Stimulated activated naive CD8-positive, alpha-beta T cell treated with anti-CD3 and anti-CD28 coated beads, Interleukin-15, amount 100 ng/mL, for 72 hours (primary cell): ENCODE data around the gene ANOS1.

Source experiments
- ATAC-seq: fragments of 150-1000 bp; cut with Tn5 transposase; 2 replicates; pipeline ENCODE4 v1.10.0; 2021; ENCODE audit warnings: mild to moderate bottlenecking, moderate library complexity
- DNase-seq, 2 donors: peaks; one replicate each; pipeline ENCODE4 v3.0.0; 2021 to 2022
- H3K27ac Mint-ChIP-seq, 2 donors: one replicate each; pipeline ENCODE4 v1.8.0; 2022; ENCODE audit warnings: mild to moderate bottlenecking in 2 of 2, mixed read lengths in 2 of 2, moderate library complexity in 2 of 2
- H3K27me3 Mint-ChIP-seq: one replicate; pipeline ENCODE4 v1.8.0; 2022; ENCODE audit warnings: mixed read lengths
- H3K4me1 Mint-ChIP-seq: one replicate; pipeline ENCODE4 v1.8.0; 2022; ENCODE audit warnings: mild to moderate bottlenecking, mixed read lengths
- H3K4me3 Mint-ChIP-seq, 2 donors: one replicate each; pipeline ENCODE4 v1.8.0; 2022; ENCODE audit warnings: mild to moderate bottlenecking in 2 of 2, mixed read lengths in 2 of 2, moderate library complexity in 1 of 2
- H3K9me3 Mint-ChIP-seq, 2 donors: one replicate each; pipeline ENCODE4 v1.8.0; 2022; ENCODE audit warnings: mixed read lengths in 2 of 2

Gene ANOS1

GRCh38 chrX:8675006-8675630 lies 56.8 kb downstream of the ANOS1 start:
- Mint-ChIP-seq H3K4me3 (no peak overlapping the region), H3K9me3 (no peaks in the 10 kb centered on the region), H3K4me1 (no peaks in the 10 kb centered on the region), H3K27ac (no peak overlapping the region), H3K27me3 (no peaks in the 10 kb centered on the region)
- ATAC-seq (no peak), DNase-seq (no peak)

GRCh38 chrX:8673201-8673600 lies 58.7 kb downstream of the ANOS1 start:
- no peak for ATAC-seq
- no peaks in the 10 kb centered on the region for H3K9me3 Mint-ChIP-seq

GRCh38 chrX:8672176-8672575 lies 59.8 kb downstream of the ANOS1 start:
- no peak for DNase-seq
- H3K4me1 Mint-ChIP-seq = no peaks in the 10 kb centered on the region
- no peaks in the 10 kb centered on the region for H3K9me3 Mint-ChIP-seq
- ATAC-seq = no peak
- no peak overlapping the region for H3K27ac Mint-ChIP-seq
- no peak overlapping the region for H3K4me3 Mint-ChIP-seq
- H3K27me3 Mint-ChIP-seq = no peaks in the 10 kb centered on the region

More at GRCh38 chrX:8673201-8673600, 58.7 kb downstream of the ANOS1 start:
- Mint-ChIP-seq H3K4me1 (no peaks in the 10 kb centered on the region), H3K27me3 (no peaks in the 10 kb centered on the region), H3K27ac (no peak overlapping the region), H3K4me3 (no peak overlapping the region)
- no peak for DNase-seq

GRCh38 chrX:8668813-8669212 lies 63.1 kb downstream of the ANOS1 start:
- no peak overlapping the region for H3K4me3 Mint-ChIP-seq
- no peak overlapping the region for H3K27ac Mint-ChIP-seq
- H3K9me3 Mint-ChIP-seq = no peaks in the 10 kb centered on the region
- ATAC-seq (no peak), DNase-seq (no peak)
- H3K27me3 Mint-ChIP-seq = no peaks in the 10 kb centered on the region
- no peaks in the 10 kb centered on the region for H3K4me1 Mint-ChIP-seq

GRCh38 chrX:8663325-8663724 lies 68.6 kb downstream of the ANOS1 start:
- H3K27ac Mint-ChIP-seq = no peak overlapping the region
- DNase-seq = no peak
- H3K4me1 Mint-ChIP-seq = no peaks in the 10 kb centered on the region
- H3K27me3 Mint-ChIP-seq = no peaks in the 10 kb centered on the region
- H3K4me3 Mint-ChIP-seq = no peak overlapping the region
- no peak for ATAC-seq
- no peaks in the 10 kb centered on the region for H3K9me3 Mint-ChIP-seq

GRCh38 chrX:8657883-8658282 lies 74.1 kb downstream of the ANOS1 start:
- ATAC-seq (no peak), DNase-seq (no peak)
- Mint-ChIP-seq H3K9me3 (no peaks in the 10 kb centered on the region), H3K27me3 (no peaks in the 10 kb centered on the region), H3K27ac (no peak overlapping the region), H3K4me3 (no peak overlapping the region), H3K4me1 (no peaks in the 10 kb centered on the region)

- Mint-ChIP-seq H3K9me3 (no peaks in the 10 kb centered on the region), H3K27ac (no peak overlapping the region), H3K27me3 (no peaks in the 10 kb centered on the region), H3K4me3 (no peak overlapping the region), H3K4me1 (no peaks in the 10 kb centered on the region)
- no peak for DNase-seq
- no peak for ATAC-seq
Measured at GRCh38 chrX:8653956-8654355, 78.0 kb downstream of the ANOS1 start.

GRCh38 chrX:8649969-8650368 lies 82.0 kb downstream of the ANOS1 start:
- no peaks in the 10 kb centered on the region for H3K27me3 Mint-ChIP-seq
- ATAC-seq (no peak), DNase-seq (no peak)
- no peaks in the 10 kb centered on the region for H3K4me1 Mint-ChIP-seq
- no peak overlapping the region for H3K4me3 Mint-ChIP-seq
- H3K9me3 Mint-ChIP-seq = no peaks in the 10 kb centered on the region
- no peak overlapping the region for H3K27ac Mint-ChIP-seq

GRCh38 chrX:8647176-8647575 lies 84.8 kb downstream of the ANOS1 start:
- Mint-ChIP-seq H3K9me3 (no peaks in the 10 kb centered on the region), H3K4me3 (no peak overlapping the region), H3K27me3 (no peaks in the 10 kb centered on the region), H3K27ac (no peak overlapping the region), H3K4me1 (no peaks in the 10 kb centered on the region)
- ATAC-seq (no peak), DNase-seq (no peak)

- H3K4me3 Mint-ChIP-seq = no peak overlapping the region
- ATAC-seq (no peak), DNase-seq (no peak)
- H3K27me3 Mint-ChIP-seq = no peaks in the 10 kb centered on the region
- H3K9me3 Mint-ChIP-seq = no peaks in the 10 kb centered on the region
- no peaks in the 10 kb centered on the region for H3K4me1 Mint-ChIP-seq
- H3K27ac Mint-ChIP-seq = no peak overlapping the region
Measured at GRCh38 chrX:8639949-8640475, 91.9 kb downstream of the ANOS1 start.

GRCh38 chrX:8636497-8636896 lies 95.4 kb downstream of the ANOS1 start:
- no peaks in the 10 kb centered on the region for H3K9me3 Mint-ChIP-seq
- DNase-seq (no peak), ATAC-seq (no peak)
- no peak overlapping the region for H3K27ac Mint-ChIP-seq
- no peak overlapping the region for H3K4me3 Mint-ChIP-seq
- no peaks in the 10 kb centered on the region for H3K27me3 Mint-ChIP-seq
- H3K4me1 Mint-ChIP-seq = no peaks in the 10 kb centered on the region

- DNase-seq (no peak), ATAC-seq (no peak)
- H3K9me3 Mint-ChIP-seq = no peaks in the 10 kb centered on the region
- no peak overlapping the region for H3K27ac Mint-ChIP-seq
- H3K4me1 Mint-ChIP-seq = no peaks in the 10 kb centered on the region
- H3K4me3 Mint-ChIP-seq = no peak overlapping the region
- H3K27me3 Mint-ChIP-seq = no peaks in the 10 kb centered on the region
Measured at GRCh38 chrX:8635812-8636211, 96.1 kb downstream of the ANOS1 start.

- no peaks in the 10 kb centered on the region for H3K27me3 Mint-ChIP-seq
- H3K9me3 Mint-ChIP-seq = no peaks in the 10 kb centered on the region
- H3K27ac Mint-ChIP-seq = no peak overlapping the region
- H3K4me3 Mint-ChIP-seq = no peak overlapping the region
- ATAC-seq (no peak), DNase-seq (no peak)
- no peaks in the 10 kb centered on the region for H3K4me1 Mint-ChIP-seq
Measured at GRCh38 chrX:8632924-8633323, 99.0 kb downstream of the ANOS1 start.

GRCh38 chrX:8629871-8630270 lies 102.1 kb downstream of the ANOS1 start:
- Mint-ChIP-seq H3K4me1 (no peaks in the 10 kb centered on the region), H3K27me3 (no peaks in the 10 kb centered on the region), H3K4me3 (no peak overlapping the region), H3K9me3 (no peaks in the 10 kb centered on the region), H3K27ac (no peak overlapping the region)
- no peak for DNase-seq
- no peak for ATAC-seq

- no peak overlapping the region for H3K4me3 Mint-ChIP-seq
- no peak overlapping the region for H3K27ac Mint-ChIP-seq
- no peaks in the 10 kb centered on the region for H3K4me1 Mint-ChIP-seq
- no peak for ATAC-seq
- H3K27me3 Mint-ChIP-seq = no peaks in the 10 kb centered on the region
- no peak for DNase-seq
- peaks cover 0 to 2% of the 10 kb centered on the region in 2 donors for H3K9me3 Mint-ChIP-seq
Measured at GRCh38 chrX:8627796-8628195, 104.1 kb downstream of the ANOS1 start.

GRCh38 chrX:8607326-8607725 lies 124.6 kb downstream of the ANOS1 start:
- Mint-ChIP-seq H3K27me3 (no peaks in the 10 kb centered on the region), H3K4me1 (no peaks in the 10 kb centered on the region), H3K9me3 (no peaks in the 10 kb centered on the region), H3K27ac (no peak overlapping the region), H3K4me3 (no peak overlapping the region)
- DNase-seq = no peak
- ATAC-seq = no peak

- ATAC-seq (no peak), DNase-seq (no peak)
- H3K4me1 Mint-ChIP-seq = no peaks in the 10 kb centered on the region
- H3K4me3 Mint-ChIP-seq = no peak overlapping the region
- H3K9me3 Mint-ChIP-seq = no peaks in the 10 kb centered on the region
- H3K27me3 Mint-ChIP-seq = no peaks in the 10 kb centered on the region
- H3K27ac Mint-ChIP-seq = no peak overlapping the region
Measured at GRCh38 chrX:8604131-8604530, 127.8 kb downstream of the ANOS1 start.
